GM18517 (cell line): Measurements from ENCODE around the gene PRIMA1.

Experiments
- ATAC-seq: cut with Tn5 transposase; IDR thresholded peaks from one replicate; pipeline ENCODE4 v1.9.1; 2021; ENCODE audit warnings: mild to moderate bottlenecking, moderate library complexity; ENCODE audit not compliant: unreplicated experiment

PRIMA1 gene

DNA sequence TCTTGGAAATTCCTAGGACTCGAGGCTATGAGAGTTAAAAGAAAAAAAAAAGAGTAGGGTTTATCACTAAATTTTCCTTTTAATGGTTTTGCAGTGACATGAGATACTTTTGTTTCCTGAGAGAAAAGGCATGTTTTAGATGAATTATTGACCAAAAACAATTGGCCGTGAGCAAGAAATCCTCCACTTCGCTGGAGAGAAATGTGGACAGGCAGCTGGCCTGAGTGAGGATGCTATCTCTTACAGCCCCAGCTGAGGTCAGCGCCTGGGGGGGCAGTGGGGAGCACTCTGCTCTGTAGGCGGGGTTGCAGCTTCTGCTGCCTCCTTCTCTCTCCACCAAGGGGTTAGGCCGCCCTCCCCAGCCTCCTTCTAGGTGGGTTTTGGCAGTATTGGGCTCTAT, 54.7 kb downstream of the PRIMA1 start:
- ATAC-seq = no peak

DNA sequence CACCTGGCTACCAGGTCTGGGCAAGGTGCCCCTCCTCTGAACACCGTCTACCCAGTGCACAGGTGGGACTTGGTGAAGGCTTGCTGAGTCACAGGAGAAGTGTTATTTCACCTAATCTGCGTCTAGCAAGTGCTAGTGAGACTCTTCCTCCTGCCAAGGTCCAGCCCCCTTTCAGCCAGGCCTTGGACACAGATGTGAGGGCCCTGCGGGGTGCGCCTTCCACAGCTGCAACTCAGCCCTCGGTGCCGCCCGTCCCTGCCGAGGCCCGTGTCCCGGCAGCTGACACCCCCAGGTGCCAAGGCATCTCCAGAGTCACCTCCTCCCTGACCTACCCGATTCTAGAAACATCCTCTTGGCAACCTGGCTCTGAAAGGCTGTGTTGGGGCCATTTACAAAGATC, 55.1 kb downstream of the PRIMA1 start:
- no peak for ATAC-seq

DNA sequence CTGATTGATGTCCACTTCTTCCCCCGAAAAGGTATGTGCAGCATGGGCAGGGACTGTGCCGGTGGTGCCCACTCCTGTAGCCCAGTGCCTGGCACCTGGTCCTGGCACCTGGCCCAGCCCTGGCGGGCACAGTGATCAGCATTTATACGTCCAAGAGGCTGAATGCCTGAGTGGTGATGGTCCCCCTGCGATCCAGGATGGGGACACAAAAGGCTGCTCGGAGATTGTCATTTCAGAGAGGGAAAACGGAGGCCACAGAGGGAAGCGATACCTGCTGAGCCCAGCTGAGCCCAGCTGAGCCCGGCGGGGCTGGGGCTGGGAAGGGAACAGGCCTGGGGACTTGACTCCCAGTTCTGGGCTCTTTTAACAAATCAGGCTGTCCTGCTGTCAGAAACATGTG, 55.8 kb downstream of the PRIMA1 start:
- no peak for ATAC-seq

DNA sequence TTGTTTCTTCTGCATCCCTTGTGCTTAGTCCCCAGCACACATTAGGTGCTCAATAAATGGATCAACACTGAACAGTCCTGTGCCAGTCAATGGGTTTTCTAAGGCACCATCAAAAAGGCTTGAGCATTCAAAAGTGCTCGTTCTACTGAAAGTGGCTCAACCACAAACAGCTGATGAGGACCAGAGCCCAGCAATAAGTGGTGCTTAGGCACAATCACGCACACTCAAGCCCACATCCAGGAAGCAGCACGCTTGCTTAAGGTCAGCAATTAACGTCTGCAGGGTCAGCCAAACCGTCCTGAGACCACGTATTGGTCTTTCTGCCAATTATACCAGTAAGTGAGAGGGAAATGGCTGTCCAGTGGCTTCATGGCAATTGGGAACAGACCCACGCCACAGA, 56.5 kb downstream of the PRIMA1 start:
- no peak for ATAC-seq

DNA sequence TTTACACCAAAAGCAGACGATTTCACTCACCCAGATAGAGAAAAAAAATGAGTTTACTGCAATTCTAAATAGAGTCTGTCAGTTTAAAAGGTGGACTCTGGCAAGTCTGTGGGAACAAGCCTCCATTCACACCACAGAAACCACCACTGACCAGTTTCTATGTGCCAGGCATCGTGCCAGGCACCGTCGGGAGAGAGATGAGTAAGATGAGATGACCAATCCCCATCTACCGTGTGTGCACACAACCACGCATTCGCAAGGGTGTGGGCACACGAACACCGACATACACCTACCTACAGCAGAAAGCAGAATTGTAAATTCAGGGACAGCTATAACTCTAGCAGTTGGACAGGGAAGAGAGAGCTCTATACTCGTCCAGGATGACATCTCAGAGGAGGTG, 58.3 kb downstream of the PRIMA1 start:
- ATAC-seq = no peak

DNA sequence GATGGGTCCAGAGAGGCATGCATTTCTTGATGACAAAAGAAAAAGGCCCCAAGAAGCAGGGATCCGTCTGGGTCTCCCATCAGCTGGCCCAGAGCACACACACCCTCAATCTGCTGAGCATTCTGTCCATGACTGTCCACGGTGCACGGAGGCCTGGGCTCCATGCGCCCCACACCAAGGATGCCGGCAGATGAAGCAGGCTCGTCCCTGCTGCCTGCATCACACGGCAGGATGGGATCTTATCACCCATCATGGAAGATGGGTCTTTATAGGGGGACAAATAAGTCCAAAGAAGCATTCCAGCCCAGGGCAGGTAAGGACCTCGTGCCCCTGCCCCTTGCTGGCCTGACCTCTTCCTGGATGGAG, 59.7 kb downstream of the PRIMA1 start:
- ATAC-seq = no peak

DNA sequence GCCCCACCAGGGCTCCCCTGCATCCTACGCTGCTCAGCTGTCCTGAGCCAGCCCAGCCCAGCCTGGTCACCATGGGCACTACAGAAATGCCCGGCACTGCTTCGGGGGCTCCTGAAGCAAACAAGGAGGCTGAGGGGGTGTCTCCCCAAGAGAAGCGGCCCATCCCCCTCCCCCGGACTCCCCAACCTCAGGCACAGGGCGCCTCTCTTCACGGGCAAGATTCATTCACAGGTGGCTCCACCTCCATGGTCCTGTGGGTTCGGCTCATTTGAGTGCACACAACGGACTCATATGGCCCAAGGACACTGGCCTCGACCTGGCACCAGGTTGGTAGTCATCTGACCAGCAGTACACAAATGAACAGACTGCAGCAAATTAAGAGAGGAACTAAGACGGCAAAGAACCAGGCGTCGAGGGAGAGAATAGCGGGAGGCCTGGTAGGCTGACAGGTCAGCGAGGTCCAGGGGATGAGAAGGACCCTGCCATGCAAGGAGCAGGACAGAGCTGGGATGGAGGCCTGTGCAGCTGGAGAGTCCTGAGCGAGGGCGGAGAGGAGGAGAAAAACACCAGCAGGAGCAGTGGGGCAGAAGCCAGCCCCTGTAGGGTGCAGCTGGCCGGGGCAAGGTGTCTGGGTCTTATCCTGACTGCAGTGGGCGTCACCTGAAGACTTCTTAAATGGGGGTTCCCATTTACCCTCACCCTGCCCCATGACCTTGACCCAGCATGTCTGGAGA, 60.2 kb downstream of the PRIMA1 start:
- no peak for ATAC-seq

DNA sequence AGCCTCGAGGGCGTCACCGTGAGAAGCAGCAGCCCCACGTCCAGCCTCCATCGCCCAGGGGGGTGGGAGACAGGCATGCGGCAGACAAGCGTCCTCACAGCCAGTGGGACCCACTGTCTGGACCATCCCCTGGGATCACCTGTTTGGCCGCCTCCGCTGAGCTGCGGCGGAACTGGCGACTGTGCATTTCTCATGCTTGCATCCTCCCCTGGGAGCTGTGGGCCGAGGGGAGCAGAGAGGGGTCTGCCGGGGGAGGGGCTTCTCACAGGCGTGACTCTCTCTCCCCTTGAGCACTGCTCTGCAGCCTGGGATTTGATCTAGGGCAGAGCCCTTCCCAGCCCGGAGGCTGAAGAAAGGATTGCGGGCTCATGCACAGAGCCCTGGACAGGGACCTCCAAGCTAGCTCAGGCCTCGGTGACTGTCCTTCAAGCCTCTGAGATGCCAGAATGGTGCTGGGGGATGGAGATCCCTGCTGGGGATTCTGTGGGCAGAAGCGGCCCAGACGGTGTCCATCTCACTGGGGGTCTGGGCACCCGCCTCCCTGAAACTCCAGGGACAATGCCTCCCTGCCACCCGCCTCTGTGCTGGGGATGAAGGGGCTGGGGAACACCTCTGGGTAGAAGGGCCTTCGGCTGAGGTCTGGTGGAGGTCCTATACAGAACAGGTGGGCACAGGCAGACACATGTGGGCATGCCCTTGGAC, 61.1 kb downstream of the PRIMA1 start:
- ATAC-seq = no peak

DNA sequence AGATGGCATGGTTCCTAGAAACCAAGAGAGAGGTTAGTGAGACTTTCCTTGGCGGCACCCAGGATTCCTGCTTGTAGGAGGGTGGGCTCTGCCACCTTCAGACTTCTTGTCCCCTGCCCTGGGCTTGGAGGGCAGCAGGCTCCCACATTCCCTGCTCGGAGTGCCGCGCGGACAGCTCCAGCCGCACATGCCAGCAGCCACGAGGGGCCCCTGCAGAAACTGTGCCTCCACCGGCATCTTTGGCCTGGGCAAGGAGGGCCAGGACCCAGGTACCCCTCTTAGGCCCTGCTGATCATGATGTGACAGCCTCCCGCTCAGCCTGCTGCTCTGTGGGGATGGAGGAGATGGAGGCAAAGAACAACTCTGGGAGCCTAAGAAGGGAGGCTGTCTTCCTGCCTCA, 62.3 kb downstream of the PRIMA1 start:
- no peak for ATAC-seq

DNA sequence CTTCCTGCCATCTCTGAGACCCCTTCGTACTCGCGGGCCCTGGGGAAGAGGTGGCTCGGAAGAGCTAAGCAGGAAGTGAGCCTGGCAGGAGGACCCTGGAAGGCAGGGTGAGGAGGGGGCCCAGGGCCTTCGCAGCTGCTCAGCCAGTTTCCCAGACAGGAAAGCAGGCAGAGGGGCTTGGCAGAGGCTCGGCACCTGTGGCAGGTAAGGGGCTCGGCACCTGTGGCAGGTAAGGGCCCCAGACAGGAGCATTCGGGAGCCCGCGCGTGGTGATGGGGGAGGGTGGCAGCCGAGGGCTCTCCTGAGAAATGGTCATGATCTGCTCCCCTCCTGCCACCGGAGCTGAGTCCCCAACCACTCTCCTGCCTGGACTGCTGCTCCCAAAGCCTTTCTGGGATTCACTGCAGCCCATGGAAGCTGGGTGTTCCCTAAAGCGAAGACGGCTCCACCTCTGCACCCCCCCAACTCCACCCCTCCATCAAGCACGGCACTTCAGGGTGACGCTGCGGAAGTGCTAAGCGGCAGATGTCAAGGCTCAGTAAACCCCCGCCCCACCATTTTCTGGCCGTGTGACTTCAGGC, 63.2 kb downstream of the PRIMA1 start:
- no peak for ATAC-seq

DNA sequence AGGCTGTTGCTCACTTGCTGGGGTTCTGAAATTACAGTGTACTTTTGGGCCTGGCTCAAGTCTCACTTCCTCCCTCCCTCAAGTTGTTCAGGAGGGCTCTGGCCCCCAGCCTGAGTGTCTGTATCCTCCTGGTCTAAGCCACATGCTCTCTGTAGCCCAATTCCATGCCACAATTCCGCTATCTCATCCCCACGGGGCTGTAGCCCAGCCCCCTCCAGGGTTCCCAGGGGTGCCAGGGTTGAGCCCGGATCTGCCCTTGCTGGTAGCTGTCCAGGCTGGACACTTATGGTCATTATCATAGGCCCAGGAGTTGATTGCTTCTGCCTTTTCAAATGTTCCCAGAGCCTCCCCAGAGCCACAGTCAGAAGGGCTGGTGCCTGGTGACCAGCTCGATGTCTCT, 65.3 kb downstream of the PRIMA1 start:
- no peak for ATAC-seq

DNA sequence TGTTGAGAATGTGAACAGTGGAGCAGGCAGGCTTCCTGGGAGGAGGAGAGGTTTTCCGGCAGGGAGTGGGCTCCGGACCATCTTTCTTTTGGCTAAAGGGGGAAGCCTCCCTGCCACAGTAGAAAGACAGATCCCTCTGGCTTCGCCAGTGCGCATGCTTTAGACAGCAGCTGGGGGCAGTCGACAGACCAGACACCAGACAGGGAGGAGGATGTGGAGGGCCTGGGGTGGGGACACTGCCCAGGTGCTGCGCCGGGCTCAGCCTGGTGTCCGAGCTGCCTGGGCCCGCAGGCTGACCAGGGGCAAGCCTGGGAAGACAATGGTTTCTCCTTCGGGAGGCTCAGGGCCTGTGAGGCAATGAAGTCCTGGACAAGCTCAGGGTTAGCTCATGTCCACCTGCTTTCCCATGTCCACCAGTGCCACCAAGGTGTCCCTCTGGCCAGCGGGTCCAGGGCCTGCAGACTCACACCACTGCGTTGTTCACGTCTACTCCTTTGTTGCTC, 67.3 kb downstream of the PRIMA1 start:
- no peak for ATAC-seq

DNA sequence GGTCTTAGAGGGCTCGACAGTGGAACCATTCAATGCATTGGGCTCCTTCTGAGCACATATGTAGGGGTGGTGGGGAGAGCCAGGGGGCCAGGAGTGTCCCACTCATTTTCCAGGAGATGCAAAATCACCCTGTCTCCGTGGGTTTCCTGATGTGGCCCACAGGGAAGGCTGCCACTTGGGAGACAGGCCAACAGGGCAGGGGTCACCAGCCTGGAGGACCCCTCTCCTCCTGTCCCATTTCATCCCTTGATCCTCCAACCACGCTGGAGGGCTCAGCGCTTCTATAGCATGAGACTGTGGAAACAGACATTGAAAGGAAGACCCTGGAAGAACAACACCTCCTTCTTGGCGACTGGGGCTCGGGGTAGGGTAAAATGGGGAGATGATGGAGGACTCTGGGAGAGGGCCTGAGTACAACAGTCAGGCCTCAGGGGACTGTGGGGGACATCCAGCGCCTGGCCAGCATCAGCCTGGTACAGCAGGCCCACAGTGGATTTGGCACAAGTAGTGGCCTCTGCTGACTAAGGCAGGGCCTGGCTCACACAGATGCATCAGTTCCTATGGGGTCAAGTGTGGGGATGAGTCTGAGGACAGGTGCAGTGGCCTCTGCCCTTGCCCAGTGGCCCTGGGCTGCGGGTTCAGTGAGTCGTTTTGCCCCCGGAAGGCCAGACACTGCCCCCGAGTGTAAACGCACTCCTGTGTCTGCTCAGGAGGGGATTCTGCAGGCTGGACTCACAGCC, 68.0 kb downstream of the PRIMA1 start:
- ATAC-seq = no peak

DNA sequence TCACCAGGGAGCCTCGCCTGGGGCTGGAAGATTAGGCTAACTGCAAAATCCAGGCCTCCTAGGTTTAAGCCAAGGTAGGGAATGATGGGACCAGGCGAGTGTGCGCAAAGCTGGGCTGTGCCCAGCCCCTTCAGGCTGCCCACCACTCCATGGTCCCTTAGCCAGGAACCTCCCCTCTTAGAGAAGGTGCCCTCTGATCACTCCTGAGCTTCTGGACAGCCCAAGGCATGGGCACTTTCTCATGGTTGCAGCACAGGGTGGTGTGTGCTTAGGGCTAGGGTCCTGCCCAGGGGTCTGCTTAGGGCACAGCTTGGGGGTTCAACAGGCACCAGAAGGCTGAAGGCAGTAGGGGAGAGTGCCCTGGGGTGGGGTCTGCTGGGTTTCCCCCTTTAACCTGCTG, 69.0 kb downstream of the PRIMA1 start:
- no peak for ATAC-seq

DNA sequence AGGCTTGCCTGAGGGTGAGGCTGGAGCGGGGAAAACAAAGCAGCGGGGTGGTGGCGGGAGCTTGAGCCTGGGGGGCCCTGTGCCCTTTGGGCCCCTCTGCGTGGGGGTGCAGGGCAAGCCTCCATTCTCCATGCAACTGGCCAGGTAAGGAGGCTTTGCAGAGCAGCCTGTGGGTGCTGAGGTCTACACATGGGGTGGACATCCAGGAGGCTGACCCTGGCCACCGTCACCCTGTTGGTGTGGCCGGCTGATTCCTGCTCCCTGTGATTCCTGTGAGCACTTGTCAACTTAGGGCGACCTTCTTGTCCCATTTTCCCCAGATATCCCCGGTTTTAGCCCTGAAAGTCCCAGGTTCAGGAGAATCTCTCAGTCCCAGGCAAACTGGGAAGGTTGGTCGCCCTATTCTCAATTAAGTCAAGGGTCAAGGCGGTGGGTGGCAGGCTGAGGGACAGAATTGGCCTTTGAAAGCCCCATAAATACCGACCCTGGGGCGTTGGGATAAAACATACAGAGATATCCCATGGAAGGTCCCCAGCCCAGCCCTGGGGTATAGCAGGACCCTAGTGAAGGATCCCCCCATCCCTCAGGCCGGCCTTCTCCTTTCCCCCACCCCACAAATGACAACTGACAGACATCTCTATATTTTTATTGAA, 70.5 kb downstream of the PRIMA1 start:
- ATAC-seq = no peak

DNA sequence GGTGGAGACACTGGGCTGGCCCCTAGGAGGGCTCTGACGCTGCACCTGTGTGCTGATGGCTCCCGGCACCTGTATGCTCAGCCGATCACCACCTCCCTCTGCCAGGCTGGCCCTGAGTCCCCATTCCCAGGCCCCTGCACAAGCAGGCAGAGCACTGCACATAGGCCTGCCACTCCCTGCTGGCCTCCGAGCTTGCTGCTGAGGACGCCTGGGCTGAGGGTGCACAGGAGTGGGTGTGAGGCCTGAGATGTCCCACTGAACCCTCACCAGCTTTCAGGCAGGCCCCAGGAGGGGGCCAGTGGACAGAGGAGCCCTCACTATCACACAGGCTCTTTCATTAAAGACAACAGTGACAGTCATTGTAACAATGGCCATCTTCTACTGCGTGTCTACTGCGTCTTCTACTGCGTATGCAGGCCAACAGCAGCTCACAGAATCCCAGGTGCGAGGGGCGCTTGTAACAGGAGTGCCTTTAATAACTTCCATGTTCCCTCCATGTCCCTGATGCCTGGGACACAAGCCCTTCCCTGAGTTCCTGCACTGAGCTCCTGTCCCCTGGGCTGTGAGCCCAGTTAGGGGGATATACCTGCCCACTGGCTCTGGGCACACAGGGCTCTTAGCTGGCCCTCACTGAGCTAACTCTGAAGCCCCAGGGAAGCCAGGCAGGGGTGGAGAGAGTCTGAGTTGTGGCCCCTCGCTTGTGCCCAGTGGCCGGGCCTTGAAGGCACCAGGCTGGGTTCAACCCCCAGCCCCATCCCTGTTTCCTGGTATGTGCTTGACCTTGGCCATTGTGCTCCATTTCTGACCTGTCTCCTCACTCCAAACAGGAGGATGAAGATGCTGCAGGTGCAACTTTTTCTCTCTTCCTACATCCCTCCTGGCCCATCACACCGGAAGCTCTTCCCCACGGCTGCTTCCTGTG, 71.3 kb downstream of the PRIMA1 start:
- no peak for ATAC-seq

DNA sequence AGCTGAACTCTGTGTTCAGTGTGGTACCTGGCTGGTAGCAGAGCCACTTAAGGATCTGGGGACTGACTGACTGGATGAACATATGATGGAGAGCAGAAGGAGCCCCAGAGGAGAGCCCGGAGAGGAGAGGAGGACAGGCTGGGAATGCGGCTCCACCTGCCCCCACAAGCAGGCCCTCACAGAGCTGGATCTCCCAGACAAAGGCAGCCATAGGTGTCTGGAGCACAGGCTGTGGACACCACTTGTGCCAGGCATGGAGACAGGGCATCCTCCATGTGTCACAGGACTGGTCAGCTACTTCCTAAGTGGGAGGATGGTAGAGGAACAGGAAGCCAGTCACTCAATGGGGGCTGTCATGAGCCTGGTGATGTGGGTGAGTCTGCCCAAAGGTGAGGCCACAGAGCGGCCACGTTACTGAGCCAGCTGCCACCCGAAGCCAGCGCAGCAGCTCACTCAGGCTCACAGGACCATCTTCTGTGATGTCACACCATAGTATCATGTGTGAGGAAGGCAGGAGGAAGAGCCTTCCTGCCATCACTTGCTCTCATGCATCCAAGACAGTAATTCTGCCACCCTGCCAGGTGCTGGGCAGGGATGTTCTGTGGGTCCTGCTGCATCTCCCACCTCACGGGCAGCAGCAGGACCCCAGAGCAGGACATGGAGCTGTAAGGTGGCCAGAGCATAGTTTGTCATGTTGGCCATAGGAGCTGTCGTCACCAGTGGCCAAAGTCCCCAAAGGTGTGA, 72.1 kb downstream of the PRIMA1 start:
- ATAC-seq = no peak

DNA sequence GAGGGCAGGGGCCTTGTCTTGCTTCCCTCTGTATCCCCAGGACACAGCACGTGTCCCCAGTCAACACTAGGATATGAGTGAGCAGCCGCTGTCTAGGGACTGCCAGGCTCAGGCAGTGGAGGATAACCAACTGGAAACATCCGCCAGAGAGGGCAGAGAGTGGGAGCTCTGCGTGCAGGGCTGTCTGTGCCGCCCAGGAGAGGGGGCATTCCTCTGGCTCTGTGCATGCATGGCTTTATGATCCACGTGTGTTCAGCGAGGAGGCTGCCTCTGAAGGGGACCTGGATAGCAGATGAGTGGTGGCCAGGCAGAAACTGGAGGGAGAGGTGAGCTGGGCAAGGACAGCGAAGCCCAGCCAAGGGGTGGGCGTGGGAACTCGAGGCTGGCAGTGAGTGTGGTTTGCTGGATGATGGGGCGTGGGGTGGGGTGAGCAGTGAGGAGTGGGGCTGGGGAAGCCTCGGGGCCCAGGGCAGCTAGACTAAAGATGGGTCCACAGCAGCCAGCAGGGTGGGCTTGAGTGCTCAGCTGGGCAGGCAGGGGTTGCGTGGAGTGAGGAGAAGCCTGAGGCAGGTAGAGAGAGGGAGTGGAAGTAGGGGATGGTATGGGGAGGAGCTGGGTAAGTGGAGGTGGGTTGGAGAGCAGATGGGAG, 72.9 kb downstream of the PRIMA1 start:
- no peak for ATAC-seq

DNA sequence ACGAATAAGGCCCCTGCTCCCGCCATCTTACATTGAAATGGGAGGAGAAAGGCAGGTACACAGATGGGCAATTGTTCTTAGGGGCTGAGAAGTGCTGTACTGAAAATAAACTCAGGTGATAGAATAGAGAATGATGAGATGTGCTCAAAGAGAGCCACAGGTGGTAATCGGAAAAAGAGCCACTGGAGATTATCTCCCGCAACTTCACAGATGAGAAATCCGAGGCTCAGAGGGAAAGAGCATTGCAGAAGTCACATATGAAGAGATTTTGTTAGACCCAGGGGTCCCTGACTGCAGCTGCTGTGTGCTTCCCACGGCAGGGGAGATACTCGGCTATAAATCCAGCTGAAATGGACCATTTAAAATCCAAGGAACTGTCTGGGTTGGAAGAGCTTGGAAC, 73.7 kb downstream of the PRIMA1 start:
- ATAC-seq = no peak
